22Rv1 (cell line): ENCODE data around the gene KCNH1.

Experiments used
- ZFX ChIP-seq: fragments of 450-650 bp; IDR thresholded peaks from 2 replicates; pipeline ENCODE4 v1.6.1; 2017; ENCODE audit warnings: antibody characterized with exemption, borderline replicate concordance
- TF ChIP-seq, protein P1 (sequence below): fragments of 450-650 bp; IDR thresholded peaks from 2 replicates; pipeline ENCODE4 v1.5.1; 2017; ENCODE audit warnings: mild to moderate bottlenecking

DNA sequence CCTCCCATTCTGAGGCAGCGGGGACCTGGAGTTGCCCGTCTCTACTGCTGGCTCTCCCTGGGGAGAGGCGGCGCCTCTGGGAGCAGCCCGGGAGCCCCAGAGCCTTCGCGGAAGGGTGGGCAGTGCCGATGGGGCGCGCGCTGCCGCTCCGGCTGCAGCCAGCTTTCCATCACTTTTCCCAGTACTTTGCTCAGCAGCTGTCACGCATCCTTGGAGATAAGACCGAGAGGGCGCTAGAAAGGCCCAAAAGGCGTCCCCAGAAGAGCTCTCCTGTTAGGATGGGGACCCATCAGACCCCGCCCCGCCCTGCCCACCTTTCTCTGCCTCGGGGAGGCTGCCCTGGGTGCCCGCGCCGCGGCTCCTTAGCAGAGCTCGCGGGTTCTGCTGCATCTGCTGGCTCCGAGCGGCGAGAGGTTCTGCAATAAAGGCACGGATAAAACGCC is 534 bp downstream of the KCNH1 start:
- TF ChIP-seq, protein P1, sequence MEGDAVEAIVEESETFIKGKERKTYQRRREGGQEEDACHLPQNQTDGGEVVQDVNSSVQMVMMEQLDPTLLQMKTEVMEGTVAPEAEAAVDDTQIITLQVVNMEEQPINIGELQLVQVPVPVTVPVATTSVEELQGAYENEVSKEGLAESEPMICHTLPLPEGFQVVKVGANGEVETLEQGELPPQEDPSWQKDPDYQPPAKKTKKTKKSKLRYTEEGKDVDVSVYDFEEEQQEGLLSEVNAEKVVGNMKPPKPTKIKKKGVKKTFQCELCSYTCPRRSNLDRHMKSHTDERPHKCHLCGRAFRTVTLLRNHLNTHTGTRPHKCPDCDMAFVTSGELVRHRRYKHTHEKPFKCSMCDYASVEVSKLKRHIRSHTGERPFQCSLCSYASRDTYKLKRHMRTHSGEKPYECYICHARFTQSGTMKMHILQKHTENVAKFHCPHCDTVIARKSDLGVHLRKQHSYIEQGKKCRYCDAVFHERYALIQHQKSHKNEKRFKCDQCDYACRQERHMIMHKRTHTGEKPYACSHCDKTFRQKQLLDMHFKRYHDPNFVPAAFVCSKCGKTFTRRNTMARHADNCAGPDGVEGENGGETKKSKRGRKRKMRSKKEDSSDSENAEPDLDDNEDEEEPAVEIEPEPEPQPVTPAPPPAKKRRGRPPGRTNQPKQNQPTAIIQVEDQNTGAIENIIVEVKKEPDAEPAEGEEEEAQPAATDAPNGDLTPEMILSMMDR = no peak
- no peak for TF ChIP-seq ZFX
